Measurements from ENCODE around the gene DNAJB13.

- no peak for TF ChIP-seq POLR2A (IDR thresholded peaks at IDR 0.05)
- TF ChIP-seq, protein P1, sequence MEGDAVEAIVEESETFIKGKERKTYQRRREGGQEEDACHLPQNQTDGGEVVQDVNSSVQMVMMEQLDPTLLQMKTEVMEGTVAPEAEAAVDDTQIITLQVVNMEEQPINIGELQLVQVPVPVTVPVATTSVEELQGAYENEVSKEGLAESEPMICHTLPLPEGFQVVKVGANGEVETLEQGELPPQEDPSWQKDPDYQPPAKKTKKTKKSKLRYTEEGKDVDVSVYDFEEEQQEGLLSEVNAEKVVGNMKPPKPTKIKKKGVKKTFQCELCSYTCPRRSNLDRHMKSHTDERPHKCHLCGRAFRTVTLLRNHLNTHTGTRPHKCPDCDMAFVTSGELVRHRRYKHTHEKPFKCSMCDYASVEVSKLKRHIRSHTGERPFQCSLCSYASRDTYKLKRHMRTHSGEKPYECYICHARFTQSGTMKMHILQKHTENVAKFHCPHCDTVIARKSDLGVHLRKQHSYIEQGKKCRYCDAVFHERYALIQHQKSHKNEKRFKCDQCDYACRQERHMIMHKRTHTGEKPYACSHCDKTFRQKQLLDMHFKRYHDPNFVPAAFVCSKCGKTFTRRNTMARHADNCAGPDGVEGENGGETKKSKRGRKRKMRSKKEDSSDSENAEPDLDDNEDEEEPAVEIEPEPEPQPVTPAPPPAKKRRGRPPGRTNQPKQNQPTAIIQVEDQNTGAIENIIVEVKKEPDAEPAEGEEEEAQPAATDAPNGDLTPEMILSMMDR (IDR thresholded peaks at IDR 0.05) = no peak
These were observed 64.1 kb downstream of the DNAJB13 start for GRCh38 chr11:74014880-74015279.

All from thyroid gland (tissue), 4 donors.